ENCODE data around the gene SPHK2.

- TF ChIP-seq CTCF (IDR thresholded peaks at IDR 0.05; ENCODE audit: low read depth, low read length, poor library complexity, severe bottlenecking) (no peak), EZH2phosphoT487 (IDR thresholded peaks at IDR 0.05; ENCODE audit: borderline replicate concordance, low read length) (no peak)
These were observed 45.2 kb downstream of the SPHK2 start for GRCh38 chr19:48664476-48664875.

All from DOHH2 (cell line).